ENCODE data around the gene MTMR12. TPM values are rescaled to one million over a fixed set of nuclear protein-coding genes. Genes with fewer than 3 reads are reported as not detected.

Gene MTMR12
- total and polyA plus RNA-seq, 2 of the 4 experiments (the other 2 are of a cell fraction), result 11.1 to 21.3 TPM

DNA sequence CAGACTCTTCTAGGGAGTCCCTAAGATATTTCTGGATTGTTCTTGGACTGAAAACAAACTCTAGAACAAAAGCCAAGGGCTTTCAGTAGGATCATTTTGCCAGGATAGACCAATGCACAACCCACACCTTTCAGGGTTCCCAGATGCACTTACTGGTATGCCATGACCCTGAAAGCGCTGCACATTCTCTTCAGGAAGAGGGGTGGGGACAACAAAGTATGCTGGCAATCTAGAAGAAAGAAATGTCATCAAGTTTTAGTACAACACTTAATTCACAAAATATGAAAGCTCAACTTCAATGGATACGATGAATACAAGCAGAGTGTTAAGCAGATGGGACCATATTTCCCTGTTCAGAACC is 57.2 kb downstream of the MTMR12 start:
- H3K4me3 ChIP-seq (ENCODE audit: insufficient read depth, low read depth, low read length), result no peak overlapping the region
- H3K14ac ChIP-seq (replicated peaks; ENCODE audit: low read depth, low read length), result no peak overlapping the region
- TF ChIP-seq CEBPB (IDR thresholded peaks at IDR 0.05; ENCODE audit: low read depth, low read length), result no peak
- TF ChIP-seq, protein P1, sequence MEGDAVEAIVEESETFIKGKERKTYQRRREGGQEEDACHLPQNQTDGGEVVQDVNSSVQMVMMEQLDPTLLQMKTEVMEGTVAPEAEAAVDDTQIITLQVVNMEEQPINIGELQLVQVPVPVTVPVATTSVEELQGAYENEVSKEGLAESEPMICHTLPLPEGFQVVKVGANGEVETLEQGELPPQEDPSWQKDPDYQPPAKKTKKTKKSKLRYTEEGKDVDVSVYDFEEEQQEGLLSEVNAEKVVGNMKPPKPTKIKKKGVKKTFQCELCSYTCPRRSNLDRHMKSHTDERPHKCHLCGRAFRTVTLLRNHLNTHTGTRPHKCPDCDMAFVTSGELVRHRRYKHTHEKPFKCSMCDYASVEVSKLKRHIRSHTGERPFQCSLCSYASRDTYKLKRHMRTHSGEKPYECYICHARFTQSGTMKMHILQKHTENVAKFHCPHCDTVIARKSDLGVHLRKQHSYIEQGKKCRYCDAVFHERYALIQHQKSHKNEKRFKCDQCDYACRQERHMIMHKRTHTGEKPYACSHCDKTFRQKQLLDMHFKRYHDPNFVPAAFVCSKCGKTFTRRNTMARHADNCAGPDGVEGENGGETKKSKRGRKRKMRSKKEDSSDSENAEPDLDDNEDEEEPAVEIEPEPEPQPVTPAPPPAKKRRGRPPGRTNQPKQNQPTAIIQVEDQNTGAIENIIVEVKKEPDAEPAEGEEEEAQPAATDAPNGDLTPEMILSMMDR (conservative IDR thresholded peaks at IDR 0.05; ENCODE audit: low read depth, low read length), result no peak
- no peak overlapping the region for H4K5ac ChIP-seq (ENCODE audit: low read depth, low read length)
- H3K23ac ChIP-seq (ENCODE audit: low read depth, low read length), result no peak overlapping the region
- peaks cover 11% of the 10 kb centered on the region for H3K36me3 ChIP-seq (ENCODE audit: control insufficient read depth, insufficient read depth, low read length)
- H4K8ac ChIP-seq (ENCODE audit: low read depth in 2 of 2, low read length in 2 of 2), result no peak overlapping the region
- DNase-seq (no peak), ATAC-seq (ENCODE audit: low read depth) (no peak)
- no peaks in the 10 kb centered on the region for H3K9me3 ChIP-seq (ENCODE audit: control insufficient read depth, insufficient read depth, low read length)
- no peak overlapping the region for H3K4ac ChIP-seq (ENCODE audit: low read depth, low read length)
- intact Hi-C loops (cut with micrococcal nuclease), result no loop called here
- WGBS, 2 experiments (ENCODE audit: extremely low coverage in 2 of 2, insufficient read length in 1 of 2), result 64% methylated on average over 2 of the region's 2 CpGs; no CpG with 5 or more reads in 1 of the 2 experiments
- no peak overlapping the region; the same call in 1 of the 2 replicates for H3K27ac ChIP-seq (ENCODE audit: insufficient read depth, low read length)
- in situ Hi-C loops (cut with MboI; ENCODE audit: low sequenced_read_pairs), result no loop called here
- peaks cover 9% of the 10 kb centered on the region for H3K4me1 ChIP-seq (ENCODE audit: control insufficient read depth, insufficient read depth, low read length)
- no peak overlapping the region for H3K56ac ChIP-seq (ENCODE audit: extremely low read depth, insufficient read depth, low read length)
- ChIA-PET POLR2A (ENCODE audit: unreplicated experiment) (interaction anchor here (0.5 kb wide), 1 partner anchor 51 kb away, joined by 3 read pairs; no protein-coding TSS in a partner anchor), CTCF (no interaction called here)
- no peak overlapping the region for H3K9ac ChIP-seq (ENCODE audit: low read depth, low read length)
- H4K91ac ChIP-seq (ENCODE audit: insufficient read depth, low read depth, low read length), result no peak overlapping the region
- H2BK20ac ChIP-seq (ENCODE audit: low read depth, low read length), result no peak overlapping the region
- no peak overlapping the region for H2AK9ac ChIP-seq (replicated peaks; ENCODE audit: low read depth, low read length, poor library complexity)
- no TSS peak for BruUV-seq (replicated peaks)
- H2AK5ac ChIP-seq (ENCODE audit: low read depth, low read length), result no peak overlapping the region
- H2BK5ac ChIP-seq (ENCODE audit: low read depth, low read length, poor library complexity, severe bottlenecking), result no peak overlapping the region
- H3K79me1 ChIP-seq (ENCODE audit: low read depth in 1 of 2, low read length in 2 of 2), result peaks cover 0 to 2% of the 10 kb centered on the region in 2 experiments; a peak in 2 of 4 replicates
- no peaks in the 10 kb centered on the region for H4K20me1 ChIP-seq (ENCODE audit: insufficient read depth, low read length)
- H3K18ac ChIP-seq (ENCODE audit: low read depth, low read length), result no peak overlapping the region
- dilution Hi-C loops (cut with HindIII; ENCODE audit: low sequenced_read_pairs, unreplicated experiment), result no loop called here
- H2AFZ ChIP-seq (replicated peaks; ENCODE audit: low read length, poor library complexity), result no peak overlapping the region
- no peak overlapping the region for H2BK15ac ChIP-seq (ENCODE audit: low read depth, low read length)
- H2BK120ac ChIP-seq (ENCODE audit: low read depth, low read length), result no peak overlapping the region
- no peak overlapping the region for H3K4me2 ChIP-seq (ENCODE audit: low read depth, low read length)
- H3K9me1 ChIP-seq (ENCODE audit: insufficient read depth, low read length), result peaks cover 16% of the 10 kb centered on the region; the same call in 1 of the 2 replicates
- H3K27me3 ChIP-seq (ENCODE audit: control insufficient read depth, insufficient read depth, low read length), result no peaks in the 10 kb centered on the region

Data from IMR-90 (cell line).